HL-60 (cell line): ENCODE results near the gene SAP25.

ENCODE experiments used
- DNase-seq, 2 experiments: peaks; one replicate each; pipeline ENCODE4 v3.0.0-alpha.2; 2010 to 2020; ENCODE audit warnings: low read depth in 1 of 2, low spot score in 1 of 2
- H3K27ac ChIP-seq: fragments of 250-450 bp; sonication (Bioruptor Pico); replicated peaks from 2 replicates; pipeline ENCODE4 v1.5.1; 2020; ENCODE audit warnings: mild to moderate bottlenecking, moderate library complexity
- H3K27me3 ChIP-seq: fragments of 250-450 bp; sonication (Bioruptor Pico); 2 replicates; pipeline ENCODE4 v1.5.1; 2021; ENCODE audit warnings: mild to moderate bottlenecking, moderate library complexity; ENCODE audit not compliant: insufficient read depth, poor library complexity, severe bottlenecking
- H3K4me3 ChIP-seq: replicated peaks from 2 replicates; pipeline ENCODE4 v1.5.1; 2011; ENCODE audit warnings: mild to moderate bottlenecking, control low read depth, low read length; ENCODE audit not compliant: insufficient read depth
- GABPA ChIP-seq: IDR thresholded peaks from 2 replicates; pipeline ENCODE4 v1.6.1; 2012; ENCODE audit warnings: low read depth
- POLR2AphosphoS5 ChIP-seq: IDR thresholded peaks from 2 replicates; pipeline ENCODE4 v1.6.1; 2012; ENCODE audit warnings: low read depth
- SPI1 ChIP-seq: IDR thresholded peaks from 2 replicates; pipeline ENCODE4 v1.6.1; 2012; ENCODE audit warnings: low read depth, mild to moderate bottlenecking, borderline replicate concordance
- TF ChIP-seq, protein P1 (sequence below): IDR thresholded peaks from one replicate; pipeline ENCODE4 v1.5.1; 2011; ENCODE audit warnings: low read length, control low read depth, inconsistent platforms; ENCODE audit not compliant: insufficient read depth
- TF ChIP-seq, protein P2 (sequence below): IDR thresholded peaks from 2 replicates; pipeline ENCODE4 v1.6.1; 2012; ENCODE audit warnings: low read depth; ENCODE audit not compliant: insufficient replicate concordance

The SAP25 gene

DNA sequence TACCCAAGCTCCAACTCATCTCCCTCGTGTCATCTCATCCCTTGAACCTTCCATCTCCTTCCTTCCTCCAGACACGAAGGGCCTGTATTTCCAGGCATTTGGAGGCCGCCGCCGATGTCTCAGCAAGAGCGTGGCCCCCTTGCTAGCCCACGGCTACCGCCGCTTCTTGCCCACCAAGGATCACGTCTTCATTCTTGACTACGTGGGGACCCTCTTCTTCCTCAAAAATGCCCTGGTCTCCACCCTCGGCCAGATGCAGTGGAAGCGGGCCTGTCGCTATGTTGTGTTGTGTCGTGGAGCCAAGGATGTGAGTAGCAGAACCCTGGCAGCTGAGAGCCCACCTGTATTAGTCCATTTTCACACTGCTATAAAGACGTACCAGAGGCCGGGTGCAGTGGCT, 17.9 kb upstream of the SAP25 start:
- Histone ChIP-seq H3K4me3 (no peak overlapping the region), H3K27me3 (no peaks in the 10 kb centered on the region), H3K27ac (no peak overlapping the region)
- TF ChIP-seq SPI1 (no peak), POLR2AphosphoS5 (no peak), GABPA (no peak)
- TF ChIP-seq, protein P1, sequence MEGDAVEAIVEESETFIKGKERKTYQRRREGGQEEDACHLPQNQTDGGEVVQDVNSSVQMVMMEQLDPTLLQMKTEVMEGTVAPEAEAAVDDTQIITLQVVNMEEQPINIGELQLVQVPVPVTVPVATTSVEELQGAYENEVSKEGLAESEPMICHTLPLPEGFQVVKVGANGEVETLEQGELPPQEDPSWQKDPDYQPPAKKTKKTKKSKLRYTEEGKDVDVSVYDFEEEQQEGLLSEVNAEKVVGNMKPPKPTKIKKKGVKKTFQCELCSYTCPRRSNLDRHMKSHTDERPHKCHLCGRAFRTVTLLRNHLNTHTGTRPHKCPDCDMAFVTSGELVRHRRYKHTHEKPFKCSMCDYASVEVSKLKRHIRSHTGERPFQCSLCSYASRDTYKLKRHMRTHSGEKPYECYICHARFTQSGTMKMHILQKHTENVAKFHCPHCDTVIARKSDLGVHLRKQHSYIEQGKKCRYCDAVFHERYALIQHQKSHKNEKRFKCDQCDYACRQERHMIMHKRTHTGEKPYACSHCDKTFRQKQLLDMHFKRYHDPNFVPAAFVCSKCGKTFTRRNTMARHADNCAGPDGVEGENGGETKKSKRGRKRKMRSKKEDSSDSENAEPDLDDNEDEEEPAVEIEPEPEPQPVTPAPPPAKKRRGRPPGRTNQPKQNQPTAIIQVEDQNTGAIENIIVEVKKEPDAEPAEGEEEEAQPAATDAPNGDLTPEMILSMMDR, result no peak
- TF ChIP-seq, protein P2, sequence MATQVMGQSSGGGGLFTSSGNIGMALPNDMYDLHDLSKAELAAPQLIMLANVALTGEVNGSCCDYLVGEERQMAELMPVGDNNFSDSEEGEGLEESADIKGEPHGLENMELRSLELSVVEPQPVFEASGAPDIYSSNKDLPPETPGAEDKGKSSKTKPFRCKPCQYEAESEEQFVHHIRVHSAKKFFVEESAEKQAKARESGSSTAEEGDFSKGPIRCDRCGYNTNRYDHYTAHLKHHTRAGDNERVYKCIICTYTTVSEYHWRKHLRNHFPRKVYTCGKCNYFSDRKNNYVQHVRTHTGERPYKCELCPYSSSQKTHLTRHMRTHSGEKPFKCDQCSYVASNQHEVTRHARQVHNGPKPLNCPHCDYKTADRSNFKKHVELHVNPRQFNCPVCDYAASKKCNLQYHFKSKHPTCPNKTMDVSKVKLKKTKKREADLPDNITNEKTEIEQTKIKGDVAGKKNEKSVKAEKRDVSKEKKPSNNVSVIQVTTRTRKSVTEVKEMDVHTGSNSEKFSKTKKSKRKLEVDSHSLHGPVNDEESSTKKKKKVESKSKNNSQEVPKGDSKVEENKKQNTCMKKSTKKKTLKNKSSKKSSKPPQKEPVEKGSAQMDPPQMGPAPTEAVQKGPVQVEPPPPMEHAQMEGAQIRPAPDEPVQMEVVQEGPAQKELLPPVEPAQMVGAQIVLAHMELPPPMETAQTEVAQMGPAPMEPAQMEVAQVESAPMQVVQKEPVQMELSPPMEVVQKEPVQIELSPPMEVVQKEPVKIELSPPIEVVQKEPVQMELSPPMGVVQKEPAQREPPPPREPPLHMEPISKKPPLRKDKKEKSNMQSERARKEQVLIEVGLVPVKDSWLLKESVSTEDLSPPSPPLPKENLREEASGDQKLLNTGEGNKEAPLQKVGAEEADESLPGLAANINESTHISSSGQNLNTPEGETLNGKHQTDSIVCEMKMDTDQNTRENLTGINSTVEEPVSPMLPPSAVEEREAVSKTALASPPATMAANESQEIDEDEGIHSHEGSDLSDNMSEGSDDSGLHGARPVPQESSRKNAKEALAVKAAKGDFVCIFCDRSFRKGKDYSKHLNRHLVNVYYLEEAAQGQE, result no peak
- DNase-seq, result no peak

DNA sequence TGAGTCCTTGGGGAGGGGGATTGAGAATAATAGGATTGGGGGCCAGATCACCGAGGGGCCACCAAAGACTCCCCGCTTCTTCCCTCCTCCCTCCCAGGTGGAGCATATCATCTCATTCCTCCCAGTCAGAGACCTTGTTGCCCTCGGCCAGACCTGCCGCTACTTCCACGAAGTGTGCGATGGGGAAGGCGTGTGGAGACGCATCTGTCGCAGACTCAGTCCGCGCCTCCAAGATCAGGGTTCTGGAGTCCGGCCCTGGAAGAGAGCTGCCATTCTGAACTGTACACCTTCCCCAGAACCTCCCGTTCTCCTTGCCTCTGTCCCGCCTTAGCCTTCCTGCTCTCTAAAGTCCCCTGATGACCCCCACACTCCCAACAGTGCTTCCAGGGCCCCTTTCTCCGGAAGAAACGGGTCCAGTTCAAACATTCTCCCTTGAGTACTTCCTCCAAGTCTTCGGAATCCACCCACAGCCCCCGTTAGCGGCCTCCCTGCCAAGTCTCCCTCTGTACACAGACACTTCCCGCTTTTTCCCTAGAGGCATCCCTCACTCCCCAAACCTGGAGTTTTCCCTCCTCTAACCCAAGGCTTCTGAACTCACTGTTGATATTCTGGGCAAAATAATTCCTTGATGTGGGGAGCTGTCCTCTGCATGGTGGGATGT, 16.5 kb upstream of the SAP25 start:
- H3K4me3 ChIP-seq, result no peak overlapping the region
- no peak for DNase-seq
- H3K27me3 ChIP-seq, result no peaks in the 10 kb centered on the region
- H3K27ac ChIP-seq, result no peak overlapping the region
- TF ChIP-seq, protein P2, result no peak
- no peak for TF ChIP-seq GABPA
- TF ChIP-seq, protein P1, result no peak

DNA sequence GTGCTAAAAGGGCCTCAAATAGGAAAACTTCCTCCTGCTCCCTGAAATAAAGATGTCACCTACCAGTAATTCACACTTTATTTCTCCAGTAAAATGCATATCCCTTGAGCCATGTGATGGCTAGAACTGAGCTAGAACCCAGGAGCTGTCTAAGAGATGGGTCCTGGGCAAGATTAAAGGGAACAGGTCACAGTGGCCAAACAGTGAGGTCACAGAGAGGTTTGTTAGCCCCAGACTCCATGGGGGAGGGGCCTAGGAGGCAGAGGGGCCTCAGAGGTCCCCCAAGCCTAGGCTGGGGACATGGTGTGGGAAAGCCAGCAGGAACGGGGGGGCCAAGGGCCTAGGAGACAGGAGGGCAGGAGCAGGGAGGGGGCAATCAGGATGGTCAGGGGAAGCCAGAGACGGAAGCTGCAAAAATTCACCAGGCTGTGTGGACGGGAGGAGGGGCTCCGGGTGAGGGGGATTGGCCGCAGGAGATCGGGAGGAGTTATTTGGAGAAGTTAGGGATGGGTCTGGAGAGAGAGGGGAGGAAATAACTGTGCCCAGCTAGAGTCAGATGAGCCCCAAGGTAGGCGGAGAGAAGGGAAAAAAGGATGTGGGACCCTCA, 15.7 kb upstream of the SAP25 start:
- Histone ChIP-seq H3K27me3 (no peaks in the 10 kb centered on the region), H3K27ac (no peak overlapping the region), H3K4me3 (no peak overlapping the region)
- DNase-seq, result no peak
- TF ChIP-seq GABPA, result no peak
- TF ChIP-seq, protein P2, result no peak
- no peak for TF ChIP-seq POLR2AphosphoS5
- TF ChIP-seq, protein P1, result no peak
- no peak for TF ChIP-seq SPI1
